ENCODE results near the gene VAV3. TPM values are rescaled to one million over a fixed set of nuclear protein-coding genes. Genes with fewer than 3 reads are reported as not detected.
"Not testable (repeated sequence)": the region's sequence is repeated elsewhere in the genome, so short reads cannot be mapped to it uniquely, and the experiment has no call there.

VAV3 gene
- total and polyA plus RNA-seq, 4 donors, result 1.7 to 14.4 (median 7.6) TPM

DNA sequence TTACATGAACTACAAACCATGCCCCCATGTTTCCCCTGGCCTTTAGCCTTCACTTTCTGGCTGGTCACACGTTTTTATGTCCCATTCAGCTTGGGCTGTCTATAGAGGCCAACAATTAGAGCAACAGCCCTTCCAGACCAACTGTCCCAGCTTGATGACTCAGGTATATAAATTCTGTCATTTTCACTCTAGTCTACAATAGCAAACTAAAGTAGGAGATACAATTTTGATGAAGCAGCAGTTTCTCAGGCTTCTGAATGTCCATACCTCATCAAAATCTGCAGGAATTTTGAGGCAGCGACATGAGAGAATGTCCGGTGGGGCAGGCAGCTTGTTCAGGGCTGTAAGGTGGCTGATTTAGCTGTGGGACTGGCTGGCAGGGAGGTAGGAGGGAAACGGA lies 45.6 kb upstream of the VAV3 start:
- Histone ChIP-seq H3K36me3 (ENCODE audit: control insufficient read depth in 4 of 4, insufficient read depth in 4 of 4, low read length in 4 of 4) (no peaks in the 10 kb centered on the region), H3K9me3 (ENCODE audit: control insufficient read depth in 4 of 4, insufficient read depth in 3 of 4, low read length in 3 of 4) (no peaks in the 10 kb centered on the region), H3K9ac (ENCODE audit: insufficient read depth in 1 of 2, low read length in 2 of 2) (no peak overlapping the region), H3K27ac (ENCODE audit: low read depth in 1 of 2, low read length in 1 of 2) (no peak overlapping the region), H3K27me3 (ENCODE audit: control insufficient read depth in 3 of 3, insufficient read depth in 3 of 3, low read length in 2 of 3) (no peaks in the 10 kb centered on the region), H3K4me1 (ENCODE audit: control insufficient read depth in 5 of 5, insufficient read depth in 5 of 5, low read length in 5 of 5) (no peaks in the 10 kb centered on the region), H3K4me3 (no peak overlapping the region)
- WGBS, 2 donors, result 86 to 95% methylated on average over 4 of the region's 4 CpGs
- TF ChIP-seq, protein P1, sequence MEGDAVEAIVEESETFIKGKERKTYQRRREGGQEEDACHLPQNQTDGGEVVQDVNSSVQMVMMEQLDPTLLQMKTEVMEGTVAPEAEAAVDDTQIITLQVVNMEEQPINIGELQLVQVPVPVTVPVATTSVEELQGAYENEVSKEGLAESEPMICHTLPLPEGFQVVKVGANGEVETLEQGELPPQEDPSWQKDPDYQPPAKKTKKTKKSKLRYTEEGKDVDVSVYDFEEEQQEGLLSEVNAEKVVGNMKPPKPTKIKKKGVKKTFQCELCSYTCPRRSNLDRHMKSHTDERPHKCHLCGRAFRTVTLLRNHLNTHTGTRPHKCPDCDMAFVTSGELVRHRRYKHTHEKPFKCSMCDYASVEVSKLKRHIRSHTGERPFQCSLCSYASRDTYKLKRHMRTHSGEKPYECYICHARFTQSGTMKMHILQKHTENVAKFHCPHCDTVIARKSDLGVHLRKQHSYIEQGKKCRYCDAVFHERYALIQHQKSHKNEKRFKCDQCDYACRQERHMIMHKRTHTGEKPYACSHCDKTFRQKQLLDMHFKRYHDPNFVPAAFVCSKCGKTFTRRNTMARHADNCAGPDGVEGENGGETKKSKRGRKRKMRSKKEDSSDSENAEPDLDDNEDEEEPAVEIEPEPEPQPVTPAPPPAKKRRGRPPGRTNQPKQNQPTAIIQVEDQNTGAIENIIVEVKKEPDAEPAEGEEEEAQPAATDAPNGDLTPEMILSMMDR (IDR thresholded peaks at IDR 0.05; ENCODE audit: control extremely low read depth, extremely low read depth), result no peak
- ATAC-seq (ENCODE audit: insufficient read depth, low FRiP score) (no peak), DNase-seq (no peak)

DNA sequence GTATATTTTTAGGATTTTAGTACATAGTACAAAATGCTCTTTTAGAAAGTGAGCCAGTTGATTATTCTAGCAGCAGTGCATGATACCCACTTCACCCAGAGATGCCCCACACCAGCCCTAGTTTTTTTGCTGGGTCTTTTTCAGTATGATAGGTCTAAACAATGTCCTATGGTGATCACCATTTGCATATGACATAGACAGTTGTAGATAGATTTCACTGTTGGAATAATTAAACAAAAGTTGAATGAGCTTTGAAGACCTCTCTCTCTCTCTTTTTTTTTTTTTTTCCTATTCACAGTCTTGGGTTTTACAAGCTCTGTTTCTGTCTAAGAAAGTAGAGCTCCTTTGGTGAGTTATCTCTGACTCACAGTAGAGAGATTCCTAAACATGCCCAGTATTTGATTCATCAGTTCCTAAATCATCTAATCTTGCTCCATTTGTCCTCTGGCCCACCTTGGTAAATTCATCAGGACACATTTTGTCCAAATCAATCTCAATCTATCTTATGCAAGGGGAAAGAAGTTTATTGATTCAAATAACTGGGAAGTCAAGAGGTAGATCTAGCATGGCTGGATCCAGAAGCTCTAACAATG lies 44.7 kb upstream of the VAV3 start:
- ATAC-seq (ENCODE audit: insufficient read depth, low FRiP score), result no peak
- DNase-seq, result no peak
- Histone ChIP-seq H3K4me3 (no peak overlapping the region), H3K27ac (ENCODE audit: low read depth in 1 of 2, low read length in 1 of 2) (no peak overlapping the region), H3K4me1 (ENCODE audit: control insufficient read depth in 5 of 5, insufficient read depth in 5 of 5, low read length in 5 of 5) (no peaks in the 10 kb centered on the region), H3K27me3 (ENCODE audit: control insufficient read depth in 3 of 3, insufficient read depth in 3 of 3, low read length in 2 of 3) (no peaks in the 10 kb centered on the region), H3K9ac (ENCODE audit: insufficient read depth in 1 of 2, low read length in 2 of 2) (no peak overlapping the region), H3K36me3 (ENCODE audit: control insufficient read depth in 4 of 4, insufficient read depth in 4 of 4, low read length in 4 of 4) (no peaks in the 10 kb centered on the region), H3K9me3 (ENCODE audit: control insufficient read depth in 4 of 4, insufficient read depth in 3 of 4, low read length in 3 of 4) (no peaks in the 10 kb centered on the region)
- TF ChIP-seq, protein P1 (IDR thresholded peaks at IDR 0.05; ENCODE audit: control extremely low read depth, extremely low read depth), result no peak

DNA sequence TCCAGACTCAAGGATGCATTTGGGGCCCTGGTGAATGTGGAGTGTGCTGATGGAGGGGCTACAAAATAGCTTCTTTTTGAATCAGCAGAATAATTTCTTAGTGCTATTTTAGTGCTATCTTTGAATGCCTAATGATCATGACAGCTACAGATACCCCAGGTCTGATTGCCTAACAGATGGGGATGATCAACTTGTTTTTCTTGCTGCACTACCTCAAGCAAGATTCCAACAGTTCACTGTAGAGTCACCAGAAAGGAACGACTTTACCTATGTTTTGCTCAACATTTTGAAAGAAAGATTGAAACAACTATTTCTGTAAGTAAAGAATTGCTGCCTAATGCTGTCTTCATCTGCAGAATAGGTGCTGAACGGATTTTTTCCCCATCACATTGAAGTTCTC lies 42.6 kb upstream of the VAV3 start:
- ATAC-seq (ENCODE audit: insufficient read depth, low FRiP score) (no peak), DNase-seq (no peak)
- Histone ChIP-seq H3K9ac (ENCODE audit: insufficient read depth in 1 of 2, low read length in 2 of 2) (no peak overlapping the region), H3K36me3 (ENCODE audit: control insufficient read depth in 4 of 4, insufficient read depth in 4 of 4, low read length in 4 of 4) (no peaks in the 10 kb centered on the region), H3K4me3 (no peak overlapping the region), H3K27ac (ENCODE audit: low read depth in 1 of 2, low read length in 1 of 2) (no peak overlapping the region), H3K27me3 (ENCODE audit: control insufficient read depth in 3 of 3, insufficient read depth in 3 of 3, low read length in 2 of 3) (no peaks in the 10 kb centered on the region), H3K9me3 (ENCODE audit: control insufficient read depth in 4 of 4, insufficient read depth in 3 of 4, low read length in 3 of 4) (no peaks in the 10 kb centered on the region), H3K4me1 (ENCODE audit: control insufficient read depth in 5 of 5, insufficient read depth in 5 of 5, low read length in 5 of 5) (no peaks in the 10 kb centered on the region)
- 80 to 82% methylated on average over 2 of the region's 2 CpGs for whole genome bisulfite sequencing, 2 donors
- TF ChIP-seq, protein P1 (IDR thresholded peaks at IDR 0.05; ENCODE audit: control extremely low read depth, extremely low read depth), result no peak

DNA sequence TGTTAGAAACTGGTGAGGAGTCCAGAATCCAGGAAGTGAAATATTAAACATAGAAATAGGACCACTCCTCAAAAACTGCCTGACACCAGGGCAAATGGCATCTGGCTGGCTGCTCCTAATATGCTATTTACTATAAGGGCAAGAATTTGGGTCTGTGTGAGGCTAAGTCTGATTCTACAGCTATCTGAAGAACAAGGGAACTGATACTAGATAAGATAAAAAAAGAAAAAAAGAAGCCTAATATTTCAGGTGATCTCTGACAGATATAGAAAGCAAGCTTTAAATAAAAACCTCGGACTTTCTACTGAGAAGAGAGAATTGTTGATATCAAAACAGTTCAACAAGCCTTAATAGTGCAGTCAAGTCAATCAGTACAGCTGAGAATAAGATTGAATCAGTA lies 42.1 kb upstream of the VAV3 start:
- Histone ChIP-seq H3K27me3 (ENCODE audit: control insufficient read depth in 3 of 3, insufficient read depth in 3 of 3, low read length in 2 of 3) (no peaks in the 10 kb centered on the region), H3K4me1 (ENCODE audit: control insufficient read depth in 5 of 5, insufficient read depth in 5 of 5, low read length in 5 of 5) (no peaks in the 10 kb centered on the region), H3K27ac (ENCODE audit: low read depth in 1 of 2, low read length in 1 of 2) (no peak overlapping the region), H3K36me3 (ENCODE audit: control insufficient read depth in 4 of 4, insufficient read depth in 4 of 4, low read length in 4 of 4) (no peaks in the 10 kb centered on the region), H3K9me3 (ENCODE audit: control insufficient read depth in 4 of 4, insufficient read depth in 3 of 4, low read length in 3 of 4) (no peaks in the 10 kb centered on the region), H3K4me3 (no peak overlapping the region), H3K9ac (ENCODE audit: insufficient read depth in 1 of 2, low read length in 2 of 2) (no peak overlapping the region)
- no peak for ATAC-seq (ENCODE audit: insufficient read depth, low FRiP score)
- no peak for DNase-seq
- TF ChIP-seq, protein P1 (IDR thresholded peaks at IDR 0.05; ENCODE audit: control extremely low read depth, extremely low read depth), result no peak
- WGBS, 2 donors, result 88 to 95% methylated on average over 1 of the region's 1 CpG

DNA sequence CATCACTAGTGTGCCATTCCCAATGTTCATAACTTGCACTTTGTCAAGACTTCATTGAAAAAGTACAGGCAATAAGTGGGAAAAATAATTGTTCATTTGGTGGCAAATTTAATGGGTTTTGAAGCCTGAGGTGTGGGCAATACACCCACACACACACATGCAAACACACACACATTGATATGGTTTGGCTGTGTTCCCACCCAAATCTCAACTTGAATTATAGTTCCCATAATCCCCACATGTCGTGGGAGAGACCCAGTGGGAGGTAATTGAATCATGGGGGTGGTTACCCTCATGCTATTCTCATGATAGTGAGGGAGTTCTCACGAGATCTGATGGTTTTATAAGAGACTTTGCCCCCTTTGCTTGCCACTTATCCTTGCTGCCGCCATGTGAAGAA lies 39.9 kb upstream of the VAV3 start:
- H3K9me3 ChIP-seq (ENCODE audit: control insufficient read depth in 4 of 4, insufficient read depth in 3 of 4, low read length in 3 of 4); H3K27me3 ChIP-seq (ENCODE audit: control insufficient read depth in 3 of 3, insufficient read depth in 3 of 3, low read length in 2 of 3); ATAC-seq (ENCODE audit: insufficient read depth, low FRiP score); DNase-seq; H3K4me3 ChIP-seq; H3K27ac ChIP-seq (ENCODE audit: low read depth in 1 of 2, low read length in 1 of 2); H3K9ac ChIP-seq (ENCODE audit: insufficient read depth in 1 of 2, low read length in 2 of 2); H3K36me3 ChIP-seq (ENCODE audit: control insufficient read depth in 4 of 4, insufficient read depth in 4 of 4, low read length in 4 of 4): not testable (repeated sequence)
- WGBS, 2 donors, result 92 to 94% methylated on average over 3 of the region's 3 CpGs
- peaks cover 0 to 15% (median 0%) of the 10 kb centered on the region in 5 donors for H3K4me1 ChIP-seq (ENCODE audit: control insufficient read depth in 5 of 5, insufficient read depth in 5 of 5, low read length in 5 of 5)
